GM23338 (cell line): Measurements from ENCODE around the gene ELP2. TPM values are rescaled to one million over a fixed set of nuclear protein-coding genes. Genes with fewer than 3 reads are reported as not detected.
"Not testable (repeated sequence)": the region's sequence is repeated elsewhere in the genome, so short reads cannot be mapped to it uniquely, and the experiment has no call there.

ENCODE experiments used
- ATAC-seq: fragments of 200-7000 bp; cut with Tn5 transposase; 3 replicates; pipeline ENCODE4 v1.9.1; 2020
- DNase-seq: peaks from one replicate; pipeline ENCODE4 v3.0.0-alpha.2; 2015; ENCODE audit warnings: low spot score
- H2AFZ ChIP-seq: fragments of 200-600 bp; sonication (generic); 2 replicates; pipeline ENCODE4 v1.8.0; 2016; ENCODE audit warnings: antibody characterized with exemption, mild to moderate bottlenecking, moderate library complexity
- H3F3A ChIP-seq: fragments of 200-600 bp; sonication (generic); replicated peaks from 2 replicates; pipeline ENCODE4 v1.8.0; 2017; ENCODE audit warnings: antibody characterized with exemption, mixed run types, low read depth
- H3K27ac ChIP-seq: fragments of 200-600 bp; sonication (generic); 2 replicates; pipeline ENCODE4 v1.6.1; 2016; ENCODE audit warnings: low read depth
- H3K27me3 ChIP-seq: fragments of 200-600 bp; sonication (generic); 2 replicates; pipeline ENCODE4 v1.8.0; 2016; ENCODE audit warnings: mild to moderate bottlenecking, mixed run types, moderate library complexity; ENCODE audit not compliant: insufficient read depth
- H3K36me3 ChIP-seq: fragments of 200-600 bp; sonication (generic); 2 replicates; pipeline ENCODE4 v1.8.0; 2016; ENCODE audit warnings: mild to moderate bottlenecking; ENCODE audit not compliant: insufficient read depth
- H3K4me1 ChIP-seq: fragments of 200-600 bp; sonication (generic); 2 replicates; pipeline ENCODE4 v1.8.0; 2016; ENCODE audit warnings: mild to moderate bottlenecking, moderate library complexity; ENCODE audit not compliant: insufficient read depth
- H3K4me2 ChIP-seq: fragments of 200-600 bp; sonication (generic); 2 replicates; pipeline ENCODE4 v1.7.1; 2017; ENCODE audit warnings: mixed run types
- H3K4me3 ChIP-seq: fragments of 200-600 bp; sonication (generic); 2 replicates; pipeline ENCODE4 v1.6.1; 2016; ENCODE audit warnings: mixed run types
- H3K79me2 ChIP-seq: fragments of 200-600 bp; sonication (generic); replicated peaks from 2 replicates; pipeline ENCODE4 v1.8.0; 2017; ENCODE audit warnings: mild to moderate bottlenecking; ENCODE audit not compliant: insufficient read depth
- H3K9me2 ChIP-seq: fragments of 200-600 bp; sonication (generic); 2 replicates; pipeline ENCODE4 v1.8.0; 2017; ENCODE audit not compliant: insufficient read depth
- H4K20me1 ChIP-seq: fragments of 200-600 bp; sonication (generic); replicated peaks from 2 replicates; pipeline ENCODE4 v1.8.0; 2017; ENCODE audit warnings: mild to moderate bottlenecking; ENCODE audit not compliant: insufficient read depth
- H3K27ac Mint-ChIP-seq: 2 replicates; pipeline ENCODE4 v1.8.0; 2020; ENCODE audit warnings: inconsistent platforms, mild to moderate bottlenecking, moderate library complexity, mixed read lengths
- H3K27me3 Mint-ChIP-seq: 3 replicates; pipeline ENCODE4 v1.8.0; 2022; ENCODE audit warnings: low read depth, mild to moderate bottlenecking, moderate library complexity, mixed read lengths, inconsistent platforms; ENCODE audit not compliant: insufficient read depth, poor library complexity
- H3K36me3 Mint-ChIP-seq: 3 replicates; pipeline ENCODE4 v1.8.0; 2021; ENCODE audit warnings: low read depth, mild to moderate bottlenecking, inconsistent platforms, moderate library complexity, mixed read lengths
- H3K4me1 Mint-ChIP-seq: 3 replicates; pipeline ENCODE4 v1.8.0; 2020; ENCODE audit warnings: mild to moderate bottlenecking, inconsistent platforms, mixed read lengths
- H3K4me3 Mint-ChIP-seq: 3 replicates; pipeline ENCODE4 v1.8.0; 2021; ENCODE audit warnings: moderate library complexity, mild to moderate bottlenecking, inconsistent platforms, mixed read lengths
- H3K9me3 Mint-ChIP-seq: 3 replicates; pipeline ENCODE4 v1.8.0; 2020; ENCODE audit warnings: moderate library complexity, mild to moderate bottlenecking, inconsistent platforms, mixed read lengths
- EZH2phosphoT487 ChIP-seq: fragments of 200-600 bp; sonication (generic); IDR thresholded peaks from one replicate; pipeline ENCODE4 v1.8.1; 2018; ENCODE audit warnings: antibody characterized with exemption; ENCODE audit not compliant: unreplicated experiment
- JUNB ChIP-seq: IDR thresholded peaks from one replicate; pipeline ENCODE4 v1.6.1; 2016; ENCODE audit warnings: antibody characterized with exemption; ENCODE audit not compliant: unreplicated experiment
- STAT1 ChIP-seq: IDR thresholded peaks from one replicate; pipeline ENCODE4 v1.6.1; 2016; ENCODE audit warnings: antibody characterized with exemption; ENCODE audit not compliant: unreplicated experiment
- polyA plus RNA-seq: library from polyadenylated mRNA; unstranded; fragments of >200 nt; fragmentation: Nextera tagmentation; extraction: Ambion mirVana; gene quantifications from 2 replicates; pipeline ENCODE4 v1.2.1, GENCODE V29; 2016
- total RNA-seq: library from RNA; depleted of rRNA; stranded (reverse); fragments of >200 nt; shearing (Covaris generic); gene quantifications from 2 replicates; pipeline ENCODE4 v1.2.3, GENCODE V29; 2014
- TF ChIP-seq, protein P1 (sequence below): fragments of 250-450 bp; sonication (Bioruptor Pico); IDR thresholded peaks from 2 replicates; pipeline ENCODE4 v1.5.0; 2020; ENCODE audit warnings: mild to moderate bottlenecking, moderate library complexity

ELP2 gene
- total and polyA plus RNA-seq, 2 experiments from 2014 or later = 119 to 135 TPM

DNA sequence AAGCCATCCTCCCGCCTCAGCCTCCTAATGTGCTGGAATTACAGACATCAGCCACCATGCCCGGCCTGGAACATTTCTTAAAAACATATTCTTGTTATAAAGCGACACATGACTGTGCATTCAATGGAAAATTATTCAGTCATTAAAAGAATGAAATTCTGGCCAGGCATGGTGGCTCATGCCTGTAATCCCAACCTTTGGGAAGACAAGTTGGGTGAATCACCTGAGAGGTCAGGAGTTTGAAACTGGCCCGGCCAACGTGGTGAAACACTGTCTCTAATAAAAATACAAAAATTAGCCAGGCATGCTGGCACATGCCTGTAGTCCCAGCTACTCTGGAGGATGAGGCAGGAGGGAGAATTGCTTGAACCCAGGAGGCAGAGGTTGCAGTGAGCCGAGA lies 40.7 kb upstream of the ELP2 start (continued):
- TF ChIP-seq, protein P1, sequence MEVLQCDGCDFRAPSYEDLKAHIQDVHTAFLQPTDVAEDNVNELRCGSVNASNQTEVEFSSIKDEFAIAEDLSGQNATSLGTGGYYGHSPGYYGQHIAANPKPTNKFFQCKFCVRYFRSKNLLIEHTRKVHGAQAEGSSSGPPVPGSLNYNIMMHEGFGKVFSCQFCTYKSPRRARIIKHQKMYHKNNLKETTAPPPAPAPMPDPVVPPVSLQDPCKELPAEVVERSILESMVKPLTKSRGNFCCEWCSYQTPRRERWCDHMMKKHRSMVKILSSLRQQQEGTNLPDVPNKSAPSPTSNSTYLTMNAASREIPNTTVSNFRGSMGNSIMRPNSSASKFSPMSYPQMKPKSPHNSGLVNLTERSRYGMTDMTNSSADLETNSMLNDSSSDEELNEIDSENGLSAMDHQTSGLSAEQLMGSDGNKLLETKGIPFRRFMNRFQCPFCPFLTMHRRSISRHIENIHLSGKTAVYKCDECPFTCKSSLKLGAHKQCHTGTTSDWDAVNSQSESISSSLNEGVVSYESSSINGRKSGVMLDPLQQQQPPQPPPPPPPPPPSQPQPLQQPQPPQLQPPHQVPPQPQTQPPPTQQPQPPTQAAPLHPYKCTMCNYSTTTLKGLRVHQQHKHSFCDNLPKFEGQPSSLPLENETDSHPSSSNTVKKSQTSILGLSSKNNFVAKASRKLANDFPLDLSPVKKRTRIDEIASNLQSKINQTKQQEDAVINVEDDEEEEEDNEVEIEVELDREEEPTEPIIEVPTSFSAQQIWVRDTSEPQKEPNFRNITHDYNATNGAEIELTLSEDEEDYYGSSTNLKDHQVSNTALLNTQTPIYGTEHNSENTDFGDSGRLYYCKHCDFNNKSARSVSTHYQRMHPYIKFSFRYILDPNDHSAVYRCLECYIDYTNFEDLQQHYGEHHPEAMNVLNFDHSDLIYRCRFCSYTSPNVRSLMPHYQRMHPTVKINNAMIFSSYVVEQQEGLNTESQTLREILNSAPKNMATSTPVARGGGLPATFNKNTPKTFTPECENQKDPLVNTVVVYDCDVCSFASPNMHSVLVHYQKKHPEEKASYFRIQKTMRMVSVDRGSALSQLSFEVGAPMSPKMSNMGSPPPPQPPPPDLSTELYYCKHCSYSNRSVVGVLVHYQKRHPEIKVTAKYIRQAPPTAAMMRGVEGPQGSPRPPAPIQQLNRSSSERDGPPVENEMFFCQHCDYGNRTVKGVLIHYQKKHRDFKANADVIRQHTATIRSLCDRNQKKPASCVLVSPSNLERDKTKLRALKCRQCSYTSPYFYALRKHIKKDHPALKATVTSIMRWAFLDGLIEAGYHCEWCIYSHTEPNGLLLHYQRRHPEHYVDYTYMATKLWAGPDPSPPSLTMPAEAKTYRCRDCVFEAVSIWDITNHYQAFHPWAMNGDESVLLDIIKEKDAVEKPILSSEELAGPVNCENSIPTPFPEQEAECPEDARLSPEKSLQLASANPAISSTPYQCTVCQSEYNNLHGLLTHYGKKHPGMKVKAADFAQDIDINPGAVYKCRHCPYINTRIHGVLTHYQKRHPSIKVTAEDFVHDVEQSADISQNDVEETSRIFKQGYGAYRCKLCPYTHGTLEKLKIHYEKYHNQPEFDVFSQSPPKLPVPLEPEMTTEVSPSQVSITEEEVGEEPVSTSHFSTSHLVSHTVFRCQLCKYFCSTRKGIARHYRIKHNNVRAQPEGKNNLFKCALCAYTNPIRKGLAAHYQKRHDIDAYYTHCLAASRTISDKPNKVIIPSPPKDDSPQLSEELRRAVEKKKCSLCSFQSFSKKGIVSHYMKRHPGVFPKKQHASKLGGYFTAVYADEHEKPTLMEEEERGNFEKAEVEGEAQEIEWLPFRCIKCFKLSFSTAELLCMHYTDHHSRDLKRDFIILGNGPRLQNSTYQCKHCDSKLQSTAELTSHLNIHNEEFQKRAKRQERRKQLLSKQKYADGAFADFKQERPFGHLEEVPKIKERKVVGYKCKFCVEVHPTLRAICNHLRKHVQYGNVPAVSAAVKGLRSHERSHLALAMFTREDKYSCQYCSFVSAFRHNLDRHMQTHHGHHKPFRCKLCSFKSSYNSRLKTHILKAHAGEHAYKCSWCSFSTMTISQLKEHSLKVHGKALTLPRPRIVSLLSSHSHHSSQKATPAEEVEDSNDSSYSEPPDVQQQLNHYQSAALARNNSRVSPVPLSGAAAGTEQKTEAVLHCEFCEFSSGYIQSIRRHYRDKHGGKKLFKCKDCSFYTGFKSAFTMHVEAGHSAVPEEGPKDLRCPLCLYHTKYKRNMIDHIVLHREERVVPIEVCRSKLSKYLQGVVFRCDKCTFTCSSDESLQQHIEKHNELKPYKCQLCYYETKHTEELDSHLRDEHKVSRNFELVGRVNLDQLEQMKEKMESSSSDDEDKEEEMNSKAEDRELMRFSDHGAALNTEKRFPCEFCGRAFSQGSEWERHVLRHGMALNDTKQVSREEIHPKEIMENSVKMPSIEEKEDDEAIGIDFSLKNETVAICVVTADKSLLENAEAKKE (CRISPR knock-in tag) = no peak
- no peak for TF ChIP-seq EZH2phosphoT487
- TF ChIP-seq JUNB = no peak

DNA sequence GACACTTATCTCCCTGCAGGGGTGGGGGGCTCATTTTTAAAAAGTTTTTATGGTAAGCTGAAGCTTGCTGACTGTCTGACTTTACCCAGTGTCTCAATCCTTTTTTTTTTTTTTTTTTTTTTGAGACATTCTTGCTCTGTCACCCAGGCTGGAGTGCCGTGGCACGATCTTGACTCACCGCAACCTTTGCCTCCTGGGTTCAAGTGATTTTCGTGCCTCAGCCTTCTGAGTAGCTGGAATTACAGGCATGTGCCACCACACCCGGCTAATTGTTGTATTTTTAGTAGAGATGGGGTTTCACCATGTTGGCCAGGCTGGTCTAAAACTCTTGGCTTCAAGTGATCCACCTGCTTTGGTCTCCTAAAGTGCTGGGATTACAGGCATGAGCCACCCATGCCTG lies 37.6 kb upstream of the ELP2 start:
- not testable (repeated sequence) for H3K36me3 Mint-ChIP-seq

DNA sequence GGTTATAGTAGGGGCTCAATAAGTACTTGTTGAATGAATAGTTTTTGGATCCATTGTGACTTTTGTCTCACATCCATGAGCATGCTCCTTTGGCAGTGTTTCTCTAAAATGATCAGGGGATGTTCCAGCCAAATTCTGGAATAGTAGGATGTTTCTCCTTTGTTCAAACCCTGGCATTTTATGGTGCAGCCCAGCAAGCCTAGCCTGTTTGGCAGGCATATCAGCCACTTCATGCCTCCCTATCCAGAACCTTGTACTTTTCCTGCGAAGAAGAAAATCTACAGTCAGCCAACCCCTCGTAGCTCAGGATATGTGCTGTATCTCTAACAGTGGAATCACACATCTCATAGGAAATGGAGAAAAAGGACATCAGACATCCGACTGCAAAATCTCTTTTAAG lies 35.3 kb upstream of the ELP2 start:
- no peaks in the 10 kb centered on the region for H3K9me3 Mint-ChIP-seq
- H3K27ac Mint-ChIP-seq = no peak overlapping the region
- H3K79me2 ChIP-seq = no peaks in the 10 kb centered on the region

More for the DNA sequence above, 37.6 kb upstream of the ELP2 start:
- not testable (repeated sequence) for H3K4me3 ChIP-seq, ATAC-seq, DNase-seq, H3K27me3 Mint-ChIP-seq, H3K4me1 ChIP-seq, H3K4me2 ChIP-seq, H3K4me1 Mint-ChIP-seq, H3K9me3 Mint-ChIP-seq, H3F3A ChIP-seq, H3K27ac Mint-ChIP-seq, H3K4me3 Mint-ChIP-seq, H4K20me1 ChIP-seq, H3K79me2 ChIP-seq, H3K27ac ChIP-seq, H3K27me3 ChIP-seq, H2AFZ ChIP-seq, H3K36me3 ChIP-seq, H3K9me2 ChIP-seq

More for the DNA sequence above, 35.3 kb upstream of the ELP2 start:
- no peak for ATAC-seq
- no peak overlapping the region for H3K27ac ChIP-seq
- no peak for DNase-seq
- H4K20me1 ChIP-seq = no peaks in the 10 kb centered on the region
- H3K9me2 ChIP-seq = no peaks in the 10 kb centered on the region
- H3K36me3 ChIP-seq = no peaks in the 10 kb centered on the region
- Mint-ChIP-seq H3K4me1 (no peaks in the 10 kb centered on the region), H3K4me3 (no peak overlapping the region), H3K36me3 (no peaks in the 10 kb centered on the region), H3K27me3 (no peaks in the 10 kb centered on the region)
- H3K4me3 ChIP-seq = no peak overlapping the region
- TF ChIP-seq STAT1 = no peak
- H3K4me2 ChIP-seq = no peak overlapping the region
- no peak overlapping the region for H2AFZ ChIP-seq
- H3K4me1 ChIP-seq = no peaks in the 10 kb centered on the region
- no peaks in the 10 kb centered on the region for H3F3A ChIP-seq
- no peaks in the 10 kb centered on the region for H3K27me3 ChIP-seq
